Mucosa of stomach (tissue), 1 donor: ENCODE results near the gene TASP1.
"Not testable (repeated sequence)": the region's sequence is repeated elsewhere in the genome, so short reads cannot be mapped to it uniquely, and the experiment has no call there.

Experiments used
- H3K27me3 ChIP-seq: one replicate; pipeline ENCODE4 v1.7.0; 2013; ENCODE audit warnings: mild to moderate bottlenecking, low read length; ENCODE audit not compliant: control insufficient read depth, insufficient read depth
- H3K36me3 ChIP-seq: one replicate; pipeline ENCODE4 v1.7.0; 2013; ENCODE audit warnings: low read length; ENCODE audit not compliant: control insufficient read depth, insufficient read depth
- H3K4me1 ChIP-seq: one replicate; pipeline ENCODE4 v1.7.0; 2013; ENCODE audit warnings: mild to moderate bottlenecking, low read length; ENCODE audit not compliant: control insufficient read depth, insufficient read depth
- H3K4me3 ChIP-seq: one replicate; pipeline ENCODE4 v1.7.0; 2013; ENCODE audit warnings: low read length
- H3K9ac ChIP-seq: one replicate; pipeline ENCODE4 v1.7.0; 2013; ENCODE audit warnings: mild to moderate bottlenecking, low read length, moderate library complexity
- H3K9me3 ChIP-seq: one replicate; pipeline ENCODE4 v1.7.0; 2013; ENCODE audit warnings: mild to moderate bottlenecking, low read length, moderate library complexity; ENCODE audit not compliant: control insufficient read depth
- donor health status: Pancreatic carcinoma.

Gene TASP1

GRCh38 chr20:13483472-13483871 is 155.3 kb downstream of the TASP1 start:
- not testable (repeated sequence) for H3K27me3 ChIP-seq, H3K9ac ChIP-seq, H3K4me1 ChIP-seq, H3K36me3 ChIP-seq, H3K4me3 ChIP-seq, H3K9me3 ChIP-seq

DNA sequence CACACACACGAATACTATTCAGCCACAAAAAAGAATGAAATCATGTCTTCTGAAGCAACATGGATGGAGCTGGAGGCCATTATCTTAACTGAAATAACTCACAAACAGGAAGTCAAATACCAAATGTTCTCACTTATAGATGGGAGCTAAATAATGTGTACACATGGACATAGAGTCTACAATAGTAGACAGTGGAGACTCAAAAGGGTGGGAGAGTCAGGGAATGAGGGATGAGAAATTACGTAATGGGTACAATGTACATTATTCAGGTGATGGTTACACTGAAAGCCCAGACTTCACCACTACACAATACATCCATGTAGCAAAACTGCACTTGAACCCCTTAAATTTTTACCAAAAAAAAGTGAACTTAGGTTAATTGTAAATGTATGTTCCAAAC is 160.4 kb downstream of the TASP1 start:
- Histone ChIP-seq H3K27me3 (no peaks in the 10 kb centered on the region), H3K9me3 (no peaks in the 10 kb centered on the region), H3K36me3 (no peaks in the 10 kb centered on the region), H3K4me1 (no peaks in the 10 kb centered on the region), H3K9ac (no peak overlapping the region), H3K4me3 (no peak overlapping the region)

DNA sequence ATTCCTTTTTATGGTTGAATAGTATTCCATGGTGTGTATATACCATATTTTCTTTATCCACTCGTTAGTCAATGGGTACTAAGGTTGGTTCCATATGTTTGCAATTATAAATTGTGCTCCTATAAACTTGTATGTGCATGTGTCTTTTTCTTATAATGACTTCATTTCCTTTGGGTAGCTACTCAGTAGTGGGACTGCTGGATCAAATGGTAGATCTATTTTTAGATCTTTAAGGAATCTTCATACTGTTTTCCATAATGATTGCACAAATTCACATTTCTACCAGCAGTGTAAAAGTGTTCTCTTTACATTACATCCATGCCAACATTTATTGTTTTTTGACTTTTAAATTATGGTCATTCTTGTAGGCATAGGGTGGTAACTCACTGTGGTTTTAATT is 164.3 kb downstream of the TASP1 start:
- H3K27me3 ChIP-seq: no peaks in the 10 kb centered on the region
- H3K4me1 ChIP-seq: no peaks in the 10 kb centered on the region
- H3K4me3 ChIP-seq: no peak overlapping the region
- no peaks in the 10 kb centered on the region for H3K9me3 ChIP-seq
- no peaks in the 10 kb centered on the region for H3K36me3 ChIP-seq
- no peak overlapping the region for H3K9ac ChIP-seq

- Histone ChIP-seq H3K4me3 (no peak overlapping the region), H3K27me3 (no peaks in the 10 kb centered on the region), H3K9ac (no peak overlapping the region), H3K36me3 (no peaks in the 10 kb centered on the region), H3K9me3 (no peaks in the 10 kb centered on the region), H3K4me1 (no peaks in the 10 kb centered on the region)
Measured at GRCh38 chr20:13469262-13469661, 169.5 kb downstream of the TASP1 start.

DNA sequence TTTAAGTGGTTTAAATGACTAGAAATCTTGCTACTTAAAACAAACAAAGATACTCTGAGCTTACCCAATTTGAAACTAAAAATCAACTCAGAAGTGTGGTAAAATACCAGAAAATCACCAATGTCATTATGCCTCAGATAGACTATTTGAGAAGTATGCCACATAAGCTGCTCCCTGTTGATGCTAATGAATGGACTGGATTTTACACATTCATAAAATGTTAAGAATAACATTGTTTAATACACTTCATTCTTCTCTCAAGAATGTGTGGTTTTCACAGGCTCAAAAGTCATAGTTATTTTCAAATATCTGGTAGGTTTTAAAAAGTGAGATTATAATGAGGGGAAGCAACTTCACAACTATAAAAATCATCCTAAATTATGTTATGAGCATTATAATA is 170.6 kb downstream of the TASP1 start:
- no peaks in the 10 kb centered on the region for H3K36me3 ChIP-seq
- no peaks in the 10 kb centered on the region for H3K27me3 ChIP-seq
- no peaks in the 10 kb centered on the region for H3K4me1 ChIP-seq
- no peak overlapping the region for H3K4me3 ChIP-seq
- H3K9ac ChIP-seq: no peak overlapping the region
- H3K9me3 ChIP-seq: no peaks in the 10 kb centered on the region

DNA sequence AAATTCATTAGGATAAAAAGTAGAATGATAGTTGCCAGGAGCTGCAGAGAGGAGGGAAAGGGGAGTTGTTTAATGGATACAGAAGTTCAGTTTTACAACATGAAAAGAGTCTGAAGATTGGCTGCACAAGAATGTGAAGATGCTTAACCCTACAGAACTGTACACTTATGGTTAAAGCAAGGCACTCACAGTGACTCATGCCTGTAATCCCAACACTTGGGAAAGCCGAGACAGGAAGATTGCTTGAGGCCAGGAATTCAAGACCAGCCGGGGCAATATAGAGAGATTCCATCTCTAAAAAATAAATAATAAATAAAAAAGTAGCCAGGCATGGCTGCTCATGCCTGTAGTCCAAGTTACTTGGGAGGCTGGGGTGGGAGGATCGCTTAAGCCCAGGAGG is 174.0 kb downstream of the TASP1 start:
- Histone ChIP-seq H3K4me1 (no peaks in the 10 kb centered on the region), H3K36me3 (no peaks in the 10 kb centered on the region), H3K9ac (no peak overlapping the region), H3K27me3 (no peaks in the 10 kb centered on the region), H3K4me3 (no peak overlapping the region), H3K9me3 (no peaks in the 10 kb centered on the region)

- Histone ChIP-seq H3K27me3 (no peaks in the 10 kb centered on the region), H3K9ac (no peak overlapping the region), H3K36me3 (no peaks in the 10 kb centered on the region), H3K4me1 (no peaks in the 10 kb centered on the region), H3K9me3 (no peaks in the 10 kb centered on the region), H3K4me3 (no peak overlapping the region)
Measured at GRCh38 chr20:13461849-13462458, 176.8 kb downstream of the TASP1 start.

DNA sequence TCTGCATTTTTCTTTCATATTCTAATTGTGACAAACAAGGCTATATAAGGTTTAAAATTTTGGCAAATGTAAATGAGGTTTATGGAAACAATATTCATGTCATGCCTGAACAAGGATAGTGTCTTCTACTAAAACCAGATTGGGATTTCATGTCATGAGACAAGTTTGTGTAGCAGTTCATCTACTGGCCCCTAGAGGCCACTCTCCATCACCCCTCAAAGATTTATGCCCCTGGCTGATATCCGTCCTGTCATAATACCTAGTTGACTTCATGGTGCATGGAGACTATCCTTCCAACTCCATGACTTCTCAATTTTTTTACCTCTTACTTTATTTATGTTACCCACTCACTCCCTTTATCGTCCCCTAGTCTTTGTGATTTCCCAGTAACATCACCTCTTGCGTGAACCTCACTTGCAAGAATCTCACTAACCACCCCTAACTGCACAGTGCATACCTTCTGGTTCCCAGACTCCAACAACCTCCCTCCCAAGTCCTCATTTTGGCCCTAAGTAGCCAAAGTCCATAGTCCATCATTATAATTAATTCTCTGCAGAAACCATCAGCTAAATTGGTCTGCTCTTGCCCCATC is 179.8 kb downstream of the TASP1 start:
- no peaks in the 10 kb centered on the region for H3K27me3 ChIP-seq
- no peak overlapping the region for H3K4me3 ChIP-seq
- H3K9ac ChIP-seq: no peak overlapping the region
- H3K9me3 ChIP-seq: no peaks in the 10 kb centered on the region
- no peaks in the 10 kb centered on the region for H3K4me1 ChIP-seq
- no peaks in the 10 kb centered on the region for H3K36me3 ChIP-seq

GRCh38 chr20:13457487-13457886 is 181.2 kb downstream of the TASP1 start:
- Histone ChIP-seq H3K9me3 (no peaks in the 10 kb centered on the region), H3K36me3 (no peaks in the 10 kb centered on the region), H3K4me1 (no peaks in the 10 kb centered on the region), H3K9ac (no peak overlapping the region), H3K27me3 (no peaks in the 10 kb centered on the region), H3K4me3 (no peak overlapping the region)

DNA sequence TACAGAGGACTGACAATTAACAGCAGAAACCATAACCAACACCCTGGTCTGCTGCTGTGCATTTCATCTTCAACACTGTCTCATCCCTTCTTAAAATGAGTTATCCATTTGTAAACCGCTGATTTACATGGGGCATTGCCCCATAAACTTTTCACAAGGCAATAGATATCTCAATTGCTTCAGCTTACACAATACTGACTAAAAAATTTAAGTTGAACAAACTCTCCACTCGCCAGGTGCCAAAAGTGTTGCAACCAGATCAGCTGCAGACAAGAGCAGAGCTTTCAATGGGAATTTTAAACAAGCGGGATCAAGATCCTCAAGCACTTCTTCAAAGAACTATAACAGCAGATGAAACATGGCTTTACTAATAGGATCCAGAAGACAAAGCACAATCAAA is 183.0 kb downstream of the TASP1 start:
- H3K36me3 ChIP-seq: no peaks in the 10 kb centered on the region
- no peaks in the 10 kb centered on the region for H3K27me3 ChIP-seq
- H3K4me3 ChIP-seq: no peak overlapping the region
- no peaks in the 10 kb centered on the region for H3K9me3 ChIP-seq
- H3K4me1 ChIP-seq: no peaks in the 10 kb centered on the region
- H3K9ac ChIP-seq: no peak overlapping the region

- H3K9ac ChIP-seq: no peak overlapping the region
- H3K27me3 ChIP-seq: no peaks in the 10 kb centered on the region
- H3K36me3 ChIP-seq: no peaks in the 10 kb centered on the region
- H3K4me1 ChIP-seq: no peaks in the 10 kb centered on the region
- H3K9me3 ChIP-seq: no peaks in the 10 kb centered on the region
- H3K4me3 ChIP-seq: no peak overlapping the region
Measured at GRCh38 chr20:13453367-13453766, 185.4 kb downstream of the TASP1 start.

DNA sequence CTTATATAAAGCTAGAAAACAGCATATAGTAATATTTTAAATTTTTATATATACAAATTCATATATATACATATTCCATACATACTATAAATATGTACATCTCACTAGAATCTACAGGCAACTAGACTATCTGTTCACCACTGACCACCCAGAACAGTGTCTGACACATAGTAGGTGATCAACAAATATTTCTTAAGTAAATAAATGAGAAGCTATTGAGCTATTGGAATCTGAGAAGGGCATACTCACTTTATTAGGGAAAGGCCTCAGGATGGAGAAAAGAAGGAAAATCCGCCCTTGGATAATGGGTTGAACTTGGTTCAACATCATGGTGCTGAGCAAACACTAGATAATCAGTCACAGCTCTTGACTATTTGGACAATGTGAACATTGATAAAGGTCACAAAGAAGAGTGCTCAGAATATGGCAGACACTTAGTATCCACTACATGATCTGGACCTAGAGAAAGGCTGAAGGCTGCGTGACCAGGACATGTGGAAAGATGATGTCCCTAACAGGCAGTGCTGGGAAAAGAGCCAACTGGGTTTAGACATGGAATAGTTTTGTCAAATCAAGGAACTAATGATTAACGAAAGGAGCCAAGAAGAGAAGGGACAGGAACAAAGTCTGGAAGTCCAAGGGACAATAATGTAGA is 186.1 kb downstream of the TASP1 start:
- Histone ChIP-seq H3K27me3 (no peaks in the 10 kb centered on the region), H3K4me3 (no peak overlapping the region), H3K36me3 (no peaks in the 10 kb centered on the region), H3K4me1 (no peaks in the 10 kb centered on the region), H3K9ac (no peak overlapping the region), H3K9me3 (no peaks in the 10 kb centered on the region)
